GM12878 (cell line): ENCODE data around the gene HOXB1. TPM values are rescaled to one million over a fixed set of nuclear protein-coding genes. Genes with fewer than 3 reads are reported as not detected.

Experiments
- ATAC-seq: fragments of 200-7000 bp; cut with Tn5 transposase; 3 replicates; pipeline ENCODE4 v1.9.1; 2020; ENCODE audit warnings: mild to moderate bottlenecking, moderate library complexity
- BruUV-seq: library from RNA; stranded (reverse); fragments of 400-500 nt; replicated peaks from 2 replicates; lab custom pipeline; 2021; lab: Mats Ljungman, UMichigan
- CTCF ChIA-PET: fragments of 300-600 bp; sonication (Branson Sonifier 250); formaldehyde crosslinking; extraction: SDS; loops from one replicate; lab custom pipeline; 2021; ENCODE audit warnings: inconsistent platforms; lab: Yijun Ruan, JAX
- POLR2A ChIA-PET: fragments of 350-600 bp; formaldehyde crosslinking; extraction: SDS; loops from one replicate; lab custom pipeline; 2021; ENCODE audit warnings: inconsistent platforms; lab: Charles Lee
- RAD21 ChIA-PET: fragments of 300-600 bp; sonication (Branson Sonifier 250); formaldehyde crosslinking; loops from one replicate; lab custom pipeline; 2023; ENCODE audit warnings: antibody characterized with exemption; ENCODE audit not compliant: unreplicated experiment; lab: Charles Lee
- SMC1A ChIA-PET: fragments of 300-600 bp; sonication (Branson Sonifier 250); formaldehyde crosslinking; loops from one replicate; lab custom pipeline; 2023; ENCODE audit not compliant: unreplicated experiment, uncharacterized antibody; lab: Charles Lee
- DNase-seq: peaks from one replicate; pipeline ENCODE4 v3.0.0-alpha.2; 2011; ENCODE audit warnings: low read depth, low spot score
- FAIRE-seq: peaks from 3 replicates; lab custom pipeline; 2011; peaks lifted over from hg19 to GRCh38; lab: Jason Lieb, UNC
- H2AFZ ChIP-seq: 2 replicates; pipeline ENCODE4 v1.6.0; 2011; ENCODE audit warnings: low read depth, low read length, control low read depth; ENCODE audit not compliant: control insufficient read depth
- H3K27ac ChIP-seq: 2 replicates; pipeline ENCODE4 v1.5.1; 2011; ENCODE audit warnings: control low read depth; ENCODE audit not compliant: control insufficient read depth, insufficient read depth
- H3K27me3 ChIP-seq, 2 experiments: replicated peaks in 1 of 2; 2 replicates each; pipeline versions ENCODE4 v1.6.0 to v1.6.1; 2011; ENCODE audit warnings: low read length in 1 of 2; ENCODE audit not compliant: control insufficient read depth in 2 of 2, insufficient read depth in 2 of 2
- H3K36me3 ChIP-seq, 2 experiments: 2 replicates each; pipeline ENCODE4 v1.5.1; 2011; ENCODE audit warnings: low read length in 1 of 2; ENCODE audit not compliant: control insufficient read depth in 2 of 2, insufficient read depth in 2 of 2
- H3K4me1 ChIP-seq: 2 replicates; pipeline ENCODE4 v1.6.1; 2011; ENCODE audit warnings: mild to moderate bottlenecking, low read length, moderate library complexity, mixed read lengths; ENCODE audit not compliant: control insufficient read depth, insufficient read depth
- H3K4me2 ChIP-seq: 2 replicates; pipeline ENCODE4 v1.6.0; 2011; ENCODE audit warnings: control low read depth; ENCODE audit not compliant: control insufficient read depth, insufficient read depth
- H3K4me3 ChIP-seq: fragments of 200-600 bp; sonication (generic); 2 replicates; pipeline ENCODE4 v1.5.1; 2016
- H3K79me2 ChIP-seq: 2 replicates; pipeline ENCODE4 v1.6.0; 2011; ENCODE audit warnings: low read length; ENCODE audit not compliant: control insufficient read depth, insufficient read depth
- H3K9ac ChIP-seq: 2 replicates; pipeline ENCODE4 v1.8.0; 2011; ENCODE audit warnings: low read length, control low read depth, mixed read lengths; ENCODE audit not compliant: control insufficient read depth, insufficient read depth
- H3K9me3 ChIP-seq: replicated peaks from 3 replicates; pipeline ENCODE4 v1.5.1; 2011; ENCODE audit warnings: mild to moderate bottlenecking, low read length; ENCODE audit not compliant: control insufficient read depth, insufficient read depth
- H4K20me1 ChIP-seq: 2 replicates; pipeline ENCODE4 v1.6.0; 2011; ENCODE audit not compliant: control insufficient read depth, insufficient read depth
- ATF2 ChIP-seq: IDR thresholded peaks from 2 replicates; pipeline ENCODE4 v1.6.1; 2012; ENCODE audit warnings: low read length, inconsistent platforms
- ATF7 ChIP-seq: fragments of 450-650 bp; IDR thresholded peaks from 2 replicates; pipeline ENCODE4 v1.6.1; 2016; ENCODE audit warnings: low read depth, mild to moderate bottlenecking
- BCLAF1 ChIP-seq: fragments of 450-650 bp; IDR thresholded peaks from 2 replicates; pipeline ENCODE4 v1.6.1; 2017; ENCODE audit warnings: antibody characterized with exemption, mild to moderate bottlenecking, moderate library complexity
- GATAD2B ChIP-seq: fragments of 450-650 bp; conservative IDR thresholded peaks from 2 replicates; pipeline ENCODE4 v1.6.1; 2017; ENCODE audit warnings: low read depth, mild to moderate bottlenecking, moderate library complexity
- IKZF2 ChIP-seq, 2 experiments: fragments of 450-650 bp; IDR thresholded peaks; 2 replicates each; pipeline ENCODE4 v1.6.1; 2017; ENCODE audit warnings: mild to moderate bottlenecking in 2 of 2, moderate library complexity in 2 of 2
- MXI1 ChIP-seq: fragments of 150-350 bp; IDR thresholded peaks from 2 replicates; pipeline ENCODE4 v1.6.1; 2011; ENCODE audit warnings: low read depth, mild to moderate bottlenecking, inconsistent platforms, low read length, improper control_type of control experiment
- NR2C1 ChIP-seq: fragments of 450-650 bp; IDR thresholded peaks from 2 replicates; pipeline ENCODE4 v1.6.1; 2017; ENCODE audit warnings: antibody characterized with exemption, mild to moderate bottlenecking, moderate library complexity
- NR2C2 ChIP-seq: IDR thresholded peaks from 2 replicates; pipeline ENCODE4 v1.6.1; 2011; ENCODE audit warnings: borderline replicate concordance, low read depth; ENCODE audit not compliant: control insufficient read depth, insufficient read length
- PKNOX1 ChIP-seq: fragments of 450-650 bp; IDR thresholded peaks from 2 replicates; pipeline ENCODE4 v1.6.1; 2016; ENCODE audit warnings: mild to moderate bottlenecking
- RUNX3 ChIP-seq: IDR thresholded peaks from 2 replicates; pipeline ENCODE4 v1.6.1; 2012; ENCODE audit warnings: low read length, inconsistent platforms
- SMAD1 ChIP-seq: fragments of 450-650 bp; IDR thresholded peaks from 2 replicates; pipeline ENCODE4 v1.6.1; 2018; ENCODE audit warnings: mild to moderate bottlenecking, low read depth; ENCODE audit not compliant: partially characterized antibody
- SUZ12 ChIP-seq: fragments of 200-600 bp; sonication (generic); IDR thresholded peaks from one replicate; pipeline ENCODE4 v1.6.1; 2018; ENCODE audit warnings: antibody characterized with exemption, mild to moderate bottlenecking; ENCODE audit not compliant: unreplicated experiment
- TCF12 ChIP-seq: IDR thresholded peaks from 2 replicates; pipeline ENCODE4 v1.6.1; 2011; ENCODE audit warnings: low read depth, mild to moderate bottlenecking, low read length
- ZNF207 ChIP-seq: fragments of 450-650 bp; IDR thresholded peaks from 2 replicates; pipeline ENCODE4 v1.6.1; 2014; ENCODE audit warnings: antibody characterized with exemption, mild to moderate bottlenecking, borderline replicate concordance
- WGBS: methylation state at CpG from one replicate; pipeline ENCODE4 v1.1.6; 2016; ENCODE audit warnings: low lambda C conversion rate; ENCODE audit not compliant: insufficient replicate concordance, insufficient coverage; ENCODE audit errors: missing lambda C conversion rate; 5-methylcytosine and 5-hydroxymethylcytosine counted together
- in situ Hi-C: fragments of 300-500 bp; cut with MboI; formaldehyde crosslinking; loops from 9 replicates; pipeline ENCODE4 v1.14.3; 2018; ENCODE audit warnings: mixed read lengths
- intact Hi-C: fragments of 100-400 bp; cut with micrococcal nuclease; formaldehyde crosslinking; loops from one replicate; pipeline ENCODE4 v1.14.2; 2022; ENCODE audit not compliant: unreplicated experiment
- polyA plus RNA-seq, 11 experiments: library from polyadenylated mRNA; depleted of rRNA in 4 of 11; unstranded in 6 of 11; stranded (reverse) in 5 of 11; fragments of >200 nt; fragmentation: Nextera tagmentation in 4 of 11; fragmentation: Illumina TruSeq in 1 of 11; extraction: Ambion mirVana in 4 of 11; extraction: Trizol in 1 of 11; gene quantifications; 1 replicate in 1 of 11; 2 replicates in 10 of 11; pipeline versions ENCODE4 v1.2.1 to v1.2.3, GENCODE V29; 2011 to 2016; ENCODE audit warnings: inconsistent platforms in 2 of 11, missing spikeins in 2 of 11, low read depth in 1 of 11
- total RNA-seq, 4 experiments: library from RNA; depleted of rRNA in 3 of 4; stranded (reverse); fragments of >200 nt in 3 of 4; fragmentation: Illumina TruSeq in 1 of 4; extraction: Trizol in 1 of 4; gene quantifications; 2 replicates each; pipeline versions ENCODE4 v1.2.1 to v1.2.3, GENCODE V29; 2013 to 2021

The HOXB1 gene
- total and polyA plus RNA-seq, 10 of the 15 experiments (the other 5 are each of a cell fraction or from before 2014, with no cell fraction given), result not detected

GRCh38 chr17:48497103-48497502, 33.7 kb downstream of the HOXB1 start:
- no peaks in the 10 kb centered on the region for H4K20me1 ChIP-seq
- no peak overlapping the region for H2AFZ ChIP-seq
- H3K4me1 ChIP-seq, result peaks cover 9% of the 10 kb centered on the region
- WGBS, result 11% methylated on average over 2 of the region's 2 CpGs
- H3K4me2 ChIP-seq, result no peak overlapping the region
- no peaks in the 10 kb centered on the region for H3K27me3 ChIP-seq
- H3K27ac ChIP-seq, result no peak overlapping the region
- CTCF ChIA-PET, result interaction anchor here (1.1 to 2.9 kb wide), 9 partner anchors 10 to 161 kb away, joined by 3 to 12 read pairs (median 4); partner anchors contain the start of gene HOXB5
- no peaks in the 10 kb centered on the region for H3K79me2 ChIP-seq
- H3K9me3 ChIP-seq, result no peaks in the 10 kb centered on the region
- RAD21 ChIA-PET, result interaction anchor here (1.0 to 1.2 kb wide), 3 partner anchors 26 to 95 kb away, joined by 3 read pairs; no protein-coding TSS in a partner anchor
- DNase-seq (no peak), ATAC-seq (no peak), FAIRE-seq (no peak)
- SMC1A ChIA-PET, result interaction anchor here (0.8 to 6.0 kb wide), 7 partner anchors 9 to 150 kb away, joined by 3 to 23 read pairs (median 3); partner anchors contain the start of gene HOXB5
- no TSS peak for BruUV-seq
- in situ Hi-C loops, result no loop called here
- TF ChIP-seq ZNF207 (no peak), GATAD2B (no peak), NR2C1 (no peak), TCF12 (no peak), IKZF2 (IDR thresholded peaks at IDR 0.05) (no peak), NR2C2 (no peak), SMAD1 (no peak), ATF7 (no peak), MXI1 (no peak), PKNOX1 (no peak), RUNX3 (no peak), ATF2 (no peak), BCLAF1 (no peak), SUZ12 (no peak)
- intact Hi-C loops, result no loop called here
- H3K9ac ChIP-seq, result no peak overlapping the region
- no peaks in the 10 kb centered on the region for H3K36me3 ChIP-seq
- H3K4me3 ChIP-seq, result no peak overlapping the region
- POLR2A ChIA-PET, result interaction anchor here (0.5 kb wide), 1 partner anchor 14 kb away, joined by 7 read pairs; no protein-coding TSS in a partner anchor
